IPS-NIHi11 (cell line): Measurements from ENCODE around the gene ARHGDIG.
A peak's percentile ranks its signal among the peaks of the same experiment; 100 is the strongest.

Experiments used
- DNase-seq: peaks from one replicate; pipeline ENCODE4 v3.0.0; 2012; ENCODE audit warnings: mixed read lengths, low spot score

The ARHGDIG gene

DNA sequence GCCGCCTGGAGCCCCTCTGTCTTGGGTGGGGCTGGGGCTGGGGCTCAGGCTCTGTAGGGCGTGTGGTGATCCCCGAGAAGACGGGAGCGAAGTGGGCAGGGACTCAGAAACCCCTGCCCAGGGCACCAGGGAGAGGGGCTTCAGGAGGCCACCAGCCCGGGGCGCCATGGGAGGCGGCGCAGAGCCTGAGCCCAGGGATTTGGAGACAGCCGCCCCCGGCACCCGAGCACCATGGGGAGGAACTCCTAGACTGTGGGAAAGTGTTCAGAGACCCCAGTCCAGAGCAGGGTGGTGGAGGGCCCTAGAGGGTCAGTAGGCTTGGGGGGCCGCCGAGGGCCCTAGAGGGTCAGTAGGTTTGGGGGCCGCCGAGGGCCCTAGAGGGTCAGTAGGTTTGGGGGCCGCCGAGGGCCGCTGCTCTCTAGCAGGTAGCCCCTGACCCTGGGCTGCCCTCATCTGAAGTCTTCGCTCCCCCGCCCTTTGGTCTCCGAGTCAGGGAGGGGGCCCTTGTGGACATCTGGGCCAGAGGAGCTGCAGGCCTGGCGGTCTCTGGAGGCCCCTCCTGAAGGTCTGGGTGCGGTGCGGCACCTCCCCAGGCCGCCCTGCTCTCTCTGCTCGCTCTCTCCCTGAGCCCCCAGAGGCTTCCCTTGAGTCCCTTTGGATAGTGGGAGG is 734 bp downstream of the ARHGDIG start:
- DNase-seq = peak; percentile 71

DNA sequence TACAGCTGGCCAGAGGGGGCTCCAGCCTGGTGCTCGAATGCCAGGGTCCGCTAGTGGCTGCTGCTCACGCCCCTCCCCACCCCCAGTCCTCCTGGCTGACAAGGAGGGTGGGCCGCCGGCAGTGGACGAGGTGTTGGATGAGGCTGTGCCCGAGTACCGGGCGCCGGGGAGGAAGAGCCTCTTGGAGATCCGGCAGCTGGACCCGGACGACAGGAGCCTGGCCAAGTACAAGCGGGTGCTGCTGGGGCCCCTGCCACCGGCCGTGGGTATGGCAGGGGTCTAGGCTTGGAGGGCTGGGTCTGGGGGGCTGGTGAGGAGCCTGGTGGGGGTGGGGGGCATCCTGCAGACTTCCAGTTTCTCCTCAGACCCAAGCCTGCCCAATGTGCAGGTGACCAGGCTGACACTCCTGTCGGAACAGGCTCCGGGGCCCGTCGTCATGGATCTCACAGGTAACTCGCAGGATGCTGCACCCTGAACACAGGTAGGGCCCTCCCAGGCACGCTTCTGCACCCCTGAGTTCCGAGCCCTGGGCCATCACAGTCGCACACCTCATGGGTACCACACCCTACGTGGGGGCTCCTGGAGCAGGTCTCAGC is 1.4 kb downstream of the ARHGDIG start:
- no peak for DNase-seq

DNA sequence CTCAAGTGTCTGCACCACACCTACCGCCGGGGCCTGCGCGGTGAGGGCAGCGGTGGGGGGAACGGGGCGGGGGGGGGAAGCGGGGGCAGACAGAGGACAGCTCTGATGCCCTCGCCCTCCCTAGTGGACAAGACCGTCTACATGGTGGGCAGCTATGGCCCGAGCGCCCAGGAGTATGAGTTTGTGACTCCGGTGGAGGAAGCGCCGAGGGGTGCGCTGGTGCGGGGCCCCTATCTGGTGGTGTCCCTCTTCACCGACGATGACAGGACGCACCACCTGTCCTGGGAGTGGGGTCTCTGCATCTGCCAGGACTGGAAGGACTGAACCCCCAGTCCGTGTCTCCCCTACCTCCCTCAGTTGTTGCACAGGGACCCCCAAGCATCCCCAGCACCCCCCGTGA is 2.1 kb downstream of the ARHGDIG start:
- DNase-seq = no peak

DNA sequence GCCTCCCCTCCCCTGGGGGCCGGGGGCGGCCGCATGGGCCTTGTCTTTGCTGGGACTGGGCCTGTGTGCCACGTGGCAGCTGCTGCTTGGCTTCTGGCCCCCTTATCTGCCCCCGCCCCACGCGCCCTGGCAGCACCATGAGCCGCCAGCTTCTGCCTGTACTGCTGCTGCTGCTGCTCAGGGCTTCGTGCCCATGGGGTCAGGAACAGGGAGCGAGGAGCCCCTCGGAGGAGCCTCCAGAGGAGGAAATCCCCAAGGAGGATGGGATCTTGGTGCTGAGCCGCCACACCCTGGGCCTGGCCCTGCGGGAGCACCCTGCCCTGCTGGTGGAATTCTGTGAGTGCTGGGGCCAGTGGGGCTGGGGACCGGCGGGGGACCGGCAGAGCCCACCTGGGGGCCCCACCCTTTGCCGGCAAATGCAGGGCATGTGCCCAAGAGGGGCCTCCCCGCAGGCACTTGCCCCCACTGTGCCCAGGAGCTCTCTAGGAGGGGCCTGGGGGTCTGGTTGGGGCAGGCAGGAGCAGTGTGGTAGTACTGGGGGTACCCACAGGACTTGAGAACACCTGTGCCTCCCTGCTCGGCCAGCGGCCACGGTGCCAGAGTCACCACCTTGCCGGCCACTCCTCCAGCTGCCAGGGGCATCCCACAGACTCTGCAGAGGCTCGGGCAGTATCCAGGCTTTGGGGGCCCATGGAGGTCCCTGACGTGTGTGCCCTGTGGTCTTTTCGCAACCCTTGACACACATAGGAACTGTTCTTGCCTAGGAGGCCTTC is 2.8 kb downstream of the ARHGDIG start, which contains the start of gene PDIA2:
Gene PDIA2 (plus strand): TSS at position 132 of the 773 bp plus-strand sequence. CDS start 6 bp downstream, at position 138.
- DNase-seq = no peak

DNA sequence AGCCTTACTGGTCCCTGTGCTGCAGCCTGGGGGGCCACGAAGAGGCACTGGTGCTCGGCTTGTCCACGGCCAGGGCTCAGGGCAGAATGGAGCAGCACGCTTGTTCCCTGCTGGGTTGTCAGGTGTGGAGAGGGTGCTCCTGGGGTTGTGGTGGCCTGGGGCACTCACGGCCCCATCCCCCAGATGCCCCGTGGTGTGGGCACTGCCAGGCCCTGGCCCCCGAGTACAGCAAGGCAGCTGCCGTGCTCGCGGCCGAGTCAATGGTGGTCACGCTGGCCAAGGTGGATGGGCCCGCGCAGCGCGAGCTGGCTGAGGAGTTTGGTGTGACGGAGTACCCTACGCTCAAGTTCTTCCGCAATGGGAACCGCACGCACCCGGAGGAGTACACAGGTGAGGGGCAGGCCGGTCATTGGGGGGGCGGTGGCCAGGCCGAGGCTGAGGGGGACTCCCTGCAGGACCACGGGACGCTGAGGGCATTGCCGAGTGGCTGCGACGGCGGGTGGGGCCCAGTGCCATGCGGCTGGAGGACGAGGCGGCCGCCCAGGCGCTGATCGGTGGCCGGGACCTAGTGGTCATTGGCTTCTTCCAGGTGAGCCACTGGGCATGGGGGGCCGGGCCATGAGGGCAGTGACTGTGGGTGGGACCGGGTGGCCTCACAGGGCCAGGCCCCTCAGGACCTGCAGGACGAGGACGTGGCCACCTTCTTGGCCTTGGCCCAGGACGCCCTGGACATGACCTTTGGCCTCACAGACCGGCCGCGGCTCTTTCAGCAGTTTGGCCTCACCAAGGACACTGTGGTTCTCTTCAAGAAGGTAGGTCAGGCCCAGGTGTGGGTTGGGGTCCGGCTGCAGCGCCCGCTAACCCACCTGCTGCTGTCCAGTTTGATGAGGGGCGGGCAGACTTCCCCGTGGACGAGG is 4.1 kb downstream of the ARHGDIG start:
- no peak for DNase-seq

DNA sequence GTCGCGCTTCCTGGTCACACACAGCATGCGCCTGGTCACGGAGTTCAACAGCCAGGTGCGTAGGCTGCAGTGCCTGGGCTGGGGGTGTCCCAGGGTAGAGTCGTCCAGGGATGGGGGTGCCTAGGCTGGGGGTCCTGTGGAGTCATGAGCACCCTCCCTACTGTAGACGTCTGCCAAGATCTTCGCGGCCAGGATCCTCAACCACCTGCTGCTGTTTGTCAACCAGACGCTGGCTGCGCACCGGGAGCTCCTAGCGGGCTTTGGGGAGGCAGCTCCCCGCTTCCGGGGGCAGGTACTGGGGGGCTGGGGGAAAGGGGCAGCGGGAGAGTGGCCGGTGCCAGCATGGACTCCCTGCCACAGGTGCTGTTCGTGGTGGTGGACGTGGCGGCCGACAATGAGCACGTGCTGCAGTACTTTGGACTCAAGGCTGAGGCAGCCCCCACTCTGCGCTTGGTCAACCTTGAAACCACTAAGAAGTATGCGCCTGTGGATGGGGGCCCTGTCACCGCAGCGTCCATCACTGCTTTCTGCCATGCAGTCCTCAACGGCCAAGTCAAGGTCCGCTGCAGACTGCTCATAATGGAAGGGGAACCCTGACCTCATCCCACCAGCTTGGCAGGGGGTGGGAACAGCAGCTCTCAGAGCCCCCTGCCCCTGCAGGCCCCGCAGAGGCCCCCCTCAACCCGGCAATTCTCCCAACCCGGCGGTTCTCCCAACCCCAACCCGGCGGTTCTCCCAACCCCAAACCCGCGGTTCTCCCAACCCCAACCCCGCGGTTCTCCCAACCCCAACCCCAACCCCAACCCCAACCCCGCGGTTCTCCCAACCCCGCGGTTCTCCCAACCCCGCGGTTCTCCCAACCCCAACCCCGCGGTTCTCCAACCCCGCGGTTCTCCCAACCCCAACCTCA is 5.0 kb downstream of the ARHGDIG start:
- DNase-seq = no peak

DNA sequence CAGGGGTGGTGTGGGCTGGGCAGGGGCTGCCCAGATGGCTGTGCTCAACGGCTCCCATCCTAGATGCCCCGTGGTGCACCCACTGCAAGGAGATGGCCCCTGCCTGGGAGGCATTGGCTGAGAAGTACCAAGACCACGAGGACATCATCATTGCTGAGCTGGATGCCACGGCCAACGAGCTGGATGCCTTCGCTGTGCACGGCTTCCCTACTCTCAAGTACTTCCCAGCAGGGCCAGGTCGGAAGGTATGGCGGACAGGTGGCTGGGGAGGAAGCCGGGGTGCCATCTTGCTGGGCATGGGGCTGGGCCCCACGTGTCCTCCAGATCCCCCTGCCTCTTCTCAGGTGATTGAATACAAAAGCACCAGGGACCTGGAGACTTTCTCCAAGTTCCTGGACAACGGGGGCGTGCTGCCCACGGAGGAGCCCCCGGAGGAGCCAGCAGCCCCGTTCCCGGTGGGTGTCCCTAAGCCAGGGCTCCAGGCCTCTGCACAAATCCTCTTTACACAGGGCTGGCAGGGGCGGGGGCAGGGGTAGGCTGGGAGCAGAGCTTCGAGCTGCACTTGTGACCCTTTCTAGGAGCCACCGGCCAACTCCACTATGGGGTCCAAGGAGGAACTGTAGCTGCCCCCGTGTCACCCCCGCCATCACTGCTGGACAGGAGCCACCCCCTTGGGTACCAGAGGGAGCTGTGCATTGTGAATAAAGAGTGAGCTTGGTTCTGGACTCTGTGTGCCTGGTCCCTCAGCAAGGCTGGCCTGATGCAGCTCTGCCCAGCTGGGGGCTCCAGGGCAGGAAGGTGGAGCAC is 6.3 kb downstream of the ARHGDIG start:
- DNase-seq = no peak

DNA sequence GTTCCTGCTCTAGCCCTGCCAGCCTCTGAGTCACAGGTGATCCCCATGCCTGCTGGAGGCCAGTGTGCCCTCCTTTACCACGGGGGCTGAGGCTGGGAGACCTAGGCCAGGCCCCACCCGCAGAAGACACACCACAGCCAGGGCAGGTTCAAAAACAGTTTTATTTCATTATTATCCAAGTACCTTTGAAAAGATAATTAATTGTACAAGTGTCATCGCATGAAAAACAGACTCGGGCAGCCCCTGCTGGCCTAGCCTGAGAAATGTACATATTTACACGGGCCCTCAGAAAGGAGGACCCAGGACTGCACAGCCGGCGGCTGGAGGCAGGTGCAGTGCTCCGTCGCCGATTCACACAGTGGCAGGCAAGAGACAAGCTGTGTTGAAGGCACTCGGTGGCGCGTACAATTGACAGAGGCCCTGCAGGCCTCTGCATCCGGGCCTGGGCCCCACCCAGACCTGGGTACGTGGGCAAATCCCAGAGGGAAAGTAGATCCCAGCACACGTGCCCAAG is 7.0 kb downstream of the ARHGDIG start:
- DNase-seq = no peak

DNA sequence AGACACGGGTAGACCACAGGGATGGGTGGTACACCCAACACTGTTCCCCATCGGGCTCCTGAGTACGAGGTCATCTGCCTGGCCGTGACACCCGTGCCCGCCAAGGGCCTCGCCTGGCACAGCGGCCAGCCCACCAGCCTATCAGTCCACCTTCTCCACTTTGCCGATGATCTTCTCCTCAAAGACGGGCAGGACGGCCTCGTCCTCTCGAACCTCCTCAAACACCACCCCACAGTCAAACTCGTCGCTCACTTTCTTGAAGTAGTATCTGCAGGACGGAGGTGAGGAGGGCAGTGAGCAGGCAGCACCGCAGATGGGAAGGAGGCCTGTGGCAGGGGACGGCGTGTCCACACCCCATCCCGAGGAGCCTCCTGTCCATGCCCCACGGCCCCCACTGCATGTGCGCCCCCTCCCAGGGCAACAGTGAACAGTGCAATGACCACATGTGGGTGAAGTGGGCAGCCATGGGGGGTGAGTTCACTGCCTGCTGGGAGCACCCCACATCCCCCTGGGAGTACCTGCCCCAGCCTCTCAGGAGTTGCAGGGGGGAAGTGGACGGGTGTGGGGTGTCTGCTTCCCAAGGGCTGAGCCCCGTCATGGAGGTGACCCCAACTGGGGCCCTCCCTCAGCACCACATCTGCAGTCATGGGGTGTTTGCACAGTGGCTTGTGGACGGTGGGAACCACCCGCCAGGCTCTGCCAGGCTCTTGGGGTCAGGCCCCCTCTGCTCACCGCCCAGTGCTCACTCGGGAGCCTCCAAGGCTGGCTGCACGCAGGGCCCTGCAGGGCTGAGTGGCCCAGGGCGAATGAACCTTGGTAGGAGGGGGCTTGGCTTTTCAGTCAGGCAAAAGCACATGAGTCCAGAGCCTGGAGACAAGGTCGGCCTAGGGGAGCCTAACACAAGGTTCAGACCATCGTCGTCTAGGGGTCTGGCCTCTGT is 7.9 kb downstream of the ARHGDIG start:
- DNase-seq = no peak

DNA sequence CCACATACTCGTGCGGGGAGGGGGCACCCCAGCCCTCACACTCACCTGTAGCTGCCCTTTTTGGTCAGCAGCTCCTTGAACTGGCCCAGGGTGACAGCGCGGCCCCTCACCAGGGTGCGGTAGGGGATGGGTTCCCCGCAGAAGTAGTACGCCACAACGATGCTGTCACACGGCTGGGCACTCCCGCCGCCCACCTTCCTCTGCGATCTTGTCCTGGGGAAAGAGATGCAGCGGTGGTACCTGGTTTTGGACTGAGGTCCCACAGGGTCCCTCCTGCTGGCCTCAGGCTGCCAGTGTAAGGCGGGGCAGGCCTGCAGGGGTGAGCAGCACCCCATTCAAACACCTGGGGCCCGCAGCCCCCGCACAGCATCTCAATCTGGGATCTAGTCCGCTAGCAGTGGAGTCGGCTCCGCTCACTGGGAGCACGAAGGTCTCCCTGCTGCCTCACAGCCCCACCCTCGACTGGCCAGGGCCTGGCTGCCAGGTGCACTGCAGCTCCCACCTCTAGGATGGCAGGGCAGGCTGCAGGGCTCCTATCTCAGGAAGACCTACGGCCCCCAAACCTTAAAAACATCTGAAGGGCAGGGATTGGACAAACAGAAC is 9.1 kb downstream of the ARHGDIG start:
- DNase-seq = no peak

DNA sequence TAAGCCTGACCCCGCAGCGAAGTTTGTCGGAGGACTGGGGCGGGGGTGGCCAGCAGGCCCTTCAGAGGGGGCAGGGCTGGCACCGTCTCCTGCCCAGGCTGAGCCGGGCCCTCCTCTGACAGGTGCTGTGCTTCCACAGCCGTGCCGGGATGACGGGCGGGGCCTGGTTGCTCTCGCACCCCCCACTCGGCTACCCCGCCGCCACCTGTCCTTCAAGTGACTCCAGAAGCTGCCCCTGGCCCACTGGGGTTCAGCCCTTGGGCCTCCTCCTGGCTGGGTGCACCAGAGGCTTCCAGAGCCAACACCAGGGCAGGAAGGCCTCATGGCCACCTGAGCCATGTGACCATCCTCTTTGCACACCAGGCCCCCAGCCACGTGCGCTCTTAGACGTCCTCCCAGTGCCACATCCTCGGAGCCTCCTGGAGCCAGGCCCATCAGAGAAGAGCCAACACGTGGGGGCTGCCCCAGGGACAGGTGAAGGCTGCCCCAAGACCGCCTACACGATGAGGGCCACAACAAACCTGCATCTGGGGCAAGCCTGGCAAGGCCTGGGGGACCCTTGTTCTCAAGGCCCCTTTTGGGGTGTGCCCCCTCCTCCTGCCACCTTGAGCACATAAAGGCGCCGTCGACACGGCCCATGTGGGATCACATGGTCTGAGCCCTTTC is 9.8 kb downstream of the ARHGDIG start:
- DNase-seq = no peak

DNA sequence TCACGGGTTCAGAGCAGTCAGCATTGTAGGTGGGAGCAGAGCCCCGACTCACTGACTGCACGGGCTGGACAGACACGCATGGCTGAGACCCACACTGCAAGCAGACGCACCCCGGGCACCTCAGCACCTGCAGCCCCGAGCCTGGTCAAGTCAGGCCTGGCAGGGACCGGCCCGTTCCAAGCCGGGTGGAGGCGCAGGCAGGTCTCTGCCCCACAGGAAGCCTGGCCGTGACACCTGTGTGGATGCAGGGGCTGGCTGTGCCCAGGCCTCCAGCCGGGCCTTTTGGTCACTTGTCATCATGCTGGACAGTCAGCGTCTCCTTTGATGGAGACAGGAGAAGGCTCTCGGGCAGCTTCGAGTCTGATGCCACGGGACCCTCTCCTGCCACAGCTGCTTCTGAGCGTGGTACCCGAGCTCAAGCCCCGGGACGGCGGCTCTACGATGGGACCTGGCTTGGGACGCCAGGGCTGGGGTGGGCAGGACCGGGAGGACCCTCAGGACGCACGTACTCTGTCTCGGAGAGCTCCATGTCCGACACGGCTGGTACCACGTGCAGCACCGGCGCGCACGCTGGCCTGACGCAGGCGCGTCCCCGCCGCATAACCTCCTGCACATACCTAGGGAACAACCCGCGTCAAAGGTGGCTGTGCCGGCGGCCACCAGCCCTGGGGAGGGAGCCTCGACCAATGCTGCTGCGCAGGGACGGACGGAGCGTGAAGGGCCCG is 10.5 kb downstream of the ARHGDIG start:
- DNase-seq = no peak

DNA sequence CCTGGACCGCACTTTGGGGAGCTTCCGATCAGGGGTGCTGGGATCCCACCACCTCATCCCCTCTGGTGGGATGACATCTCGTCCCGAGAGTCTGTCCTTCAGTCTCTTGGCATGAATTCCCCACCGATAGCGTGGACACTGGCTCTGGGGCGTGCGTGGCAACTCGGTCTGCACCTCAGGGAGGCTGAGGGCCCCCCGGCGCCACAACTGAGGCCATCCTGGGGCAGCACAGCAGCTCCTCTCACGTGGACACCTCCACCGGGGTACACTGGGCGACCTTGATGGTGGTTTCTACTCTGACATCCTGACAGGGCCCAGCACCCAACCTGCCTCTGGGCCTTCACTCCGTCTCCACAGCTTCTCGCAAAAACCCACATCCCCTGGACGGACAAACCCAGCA is 11.1 kb downstream of the ARHGDIG start:
- DNase-seq = no peak

DNA sequence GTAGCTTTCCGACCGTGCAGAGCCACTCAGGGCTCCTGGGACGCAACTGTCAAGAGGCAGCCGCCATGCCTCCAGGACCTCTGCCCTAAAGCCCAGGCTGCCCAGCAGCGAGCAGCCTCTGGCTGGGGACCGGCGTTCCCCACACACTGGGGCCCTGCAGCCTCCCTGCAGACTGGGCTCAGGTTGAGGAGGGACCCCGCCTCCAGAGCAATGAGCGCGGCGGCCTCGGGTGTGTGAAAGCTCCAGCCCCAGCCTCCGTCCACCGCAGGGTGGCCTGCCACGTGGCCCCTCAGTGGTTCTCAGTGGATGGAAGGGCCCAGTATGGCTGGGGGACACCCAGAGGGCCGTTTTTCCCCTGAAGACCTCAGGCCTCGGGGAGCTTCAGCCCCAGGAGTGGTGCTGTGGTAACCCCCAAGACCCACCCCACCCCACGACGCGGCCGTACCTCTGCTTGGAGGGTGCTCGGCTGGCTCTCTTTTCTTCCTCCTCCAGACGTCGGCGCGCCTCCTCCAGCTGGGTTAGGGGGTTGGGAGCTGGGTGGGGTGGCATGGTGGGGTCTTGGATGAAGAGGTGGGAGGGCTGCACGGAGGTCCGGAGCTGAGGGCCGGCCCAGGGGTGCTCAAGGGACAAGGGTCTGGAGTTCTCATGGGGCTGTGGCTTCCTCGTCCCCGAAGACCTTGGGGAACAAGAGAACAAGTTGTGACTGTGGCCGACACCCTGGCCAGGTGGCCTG is 12.8 kb downstream of the ARHGDIG start:
- no peak for DNase-seq

DNA sequence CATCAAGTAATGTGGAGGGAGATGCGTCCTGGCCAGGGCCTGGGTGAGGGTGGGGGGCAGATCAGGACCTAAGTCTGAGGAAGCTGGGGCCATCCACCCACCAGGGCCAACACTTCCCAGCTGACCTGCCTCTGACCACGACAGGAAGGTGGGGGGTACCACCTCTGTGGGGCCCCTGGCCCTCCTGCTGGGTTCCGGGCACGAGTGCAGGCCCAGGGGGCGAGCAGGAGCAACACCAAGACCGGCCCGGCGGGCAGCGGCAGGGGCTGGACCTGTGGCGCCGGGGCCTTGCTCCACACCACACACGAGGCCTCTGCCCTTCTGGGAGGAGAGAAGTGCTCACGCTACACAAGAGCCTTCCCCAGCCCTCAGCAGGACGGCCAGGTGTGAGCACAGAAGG is 15.9 kb downstream of the ARHGDIG start:
- DNase-seq = no peak

DNA sequence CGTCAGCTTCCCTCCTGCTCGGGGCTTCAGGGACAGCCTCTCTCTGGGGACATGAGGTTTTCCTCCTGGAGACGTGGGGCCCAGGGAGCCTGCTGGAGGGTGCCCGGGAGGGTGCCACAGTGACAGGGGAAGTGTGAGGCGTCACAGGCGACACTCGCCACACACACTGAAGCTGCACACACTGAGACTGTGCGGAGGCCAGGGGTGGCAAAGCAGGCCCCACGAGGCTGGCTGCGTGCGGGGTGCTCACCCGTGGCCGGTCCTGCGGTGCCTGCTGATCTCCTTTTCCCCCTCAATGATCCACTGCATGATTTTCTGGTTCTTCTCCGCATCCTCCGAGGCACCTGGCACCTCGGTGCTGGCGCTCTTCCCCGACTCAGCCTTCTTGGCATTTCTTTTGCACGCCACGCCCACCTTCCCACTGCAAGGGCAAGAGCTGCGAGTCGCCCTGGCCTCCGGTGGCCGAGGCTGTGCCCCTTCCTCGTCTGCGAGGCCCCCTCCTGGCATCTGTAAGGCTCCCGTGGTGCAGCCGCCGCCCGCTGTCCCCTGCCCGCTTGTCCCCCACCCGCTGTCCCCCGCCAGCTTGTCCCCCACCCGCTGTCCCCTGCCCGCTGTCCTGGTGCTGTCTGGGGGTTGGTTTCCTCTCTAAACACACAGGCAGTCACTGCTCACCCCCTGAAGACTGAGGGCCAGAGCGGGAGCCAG is 16.6 kb downstream of the ARHGDIG start:
- DNase-seq = no peak
